HL-60/S4 (cell line): ENCODE data around the gene MYO1E.

Source experiments
- in situ Hi-C: fragments of 300-500 bp; cut with MboI; formaldehyde crosslinking; loops from 2 replicates; pipeline ENCODE4 v1.14.3; 2022; ENCODE audit warnings: low sequenced_read_pairs

MYO1E gene

GRCh38 chr15:59322056-59322759 lies 50.5 kb downstream of the MYO1E start:
- in situ Hi-C loops: no loop called here

DNA sequence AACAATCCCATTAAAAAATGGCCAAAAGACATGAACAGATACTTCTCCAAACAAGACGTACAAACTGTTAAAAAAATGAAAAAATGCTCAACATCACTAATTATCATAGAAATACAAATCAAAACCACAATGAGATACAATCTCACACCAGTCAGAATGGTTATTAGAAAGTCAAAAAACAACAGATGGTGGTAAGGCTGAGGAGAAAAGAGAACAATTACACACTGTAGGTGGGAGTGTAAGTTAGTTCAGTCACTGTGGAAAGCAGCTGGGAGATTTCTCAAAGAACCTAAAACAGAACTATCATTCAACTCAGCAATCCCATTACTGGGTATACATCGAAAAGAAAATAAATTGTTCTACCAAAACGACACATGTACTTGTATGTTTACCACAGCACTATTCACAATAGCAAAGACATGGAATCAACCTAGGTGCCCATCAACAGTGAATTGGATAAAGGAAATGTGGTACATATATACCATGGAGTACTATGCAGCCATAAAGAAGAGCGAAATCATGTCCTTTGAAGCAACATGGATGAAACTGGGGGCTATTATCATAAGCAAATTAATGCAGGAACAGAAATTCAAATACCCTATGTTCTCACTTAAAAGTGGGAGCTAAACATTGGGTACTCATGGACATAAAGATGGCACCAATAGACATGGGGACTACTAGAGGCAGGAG lies 51.5 kb downstream of the MYO1E start:
- in situ Hi-C loops: no loop called here

DNA sequence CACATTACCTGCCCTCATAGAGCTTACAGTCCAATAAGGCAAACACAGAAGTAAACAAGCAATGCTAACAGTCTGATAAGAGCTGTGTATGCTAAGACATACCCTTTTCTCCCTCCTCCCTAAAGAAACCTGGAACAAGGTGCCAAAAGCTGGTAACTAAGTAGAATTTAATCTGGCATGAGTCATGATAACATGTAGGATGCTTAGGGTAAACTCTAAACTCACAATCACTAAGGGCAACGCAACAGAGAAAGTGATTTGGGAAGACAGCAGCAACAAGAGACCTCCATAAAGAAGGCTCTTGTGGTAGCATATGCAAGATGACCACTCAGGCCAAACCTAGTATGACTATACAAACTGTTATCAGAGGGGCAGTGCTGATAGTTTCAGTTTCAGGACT lies 55.5 kb downstream of the MYO1E start:
- in situ Hi-C loops: no loop called here

GRCh38 chr15:59315914-59316451 lies 56.7 kb downstream of the MYO1E start:
- in situ Hi-C loops: no loop called here

GRCh38 chr15:59313641-59314332 lies 58.9 kb downstream of the MYO1E start:
- in situ Hi-C loops: no loop called here

- in situ Hi-C loops: no loop called here
Observed at GRCh38 chr15:59312205-59312604, 60.5 kb downstream of the MYO1E start.

GRCh38 chr15:59311195-59311594 lies 61.5 kb downstream of the MYO1E start:
- in situ Hi-C loops: no loop called here

- in situ Hi-C loops: no loop called here
Observed at GRCh38 chr15:59309405-59309804, 63.3 kb downstream of the MYO1E start.

DNA sequence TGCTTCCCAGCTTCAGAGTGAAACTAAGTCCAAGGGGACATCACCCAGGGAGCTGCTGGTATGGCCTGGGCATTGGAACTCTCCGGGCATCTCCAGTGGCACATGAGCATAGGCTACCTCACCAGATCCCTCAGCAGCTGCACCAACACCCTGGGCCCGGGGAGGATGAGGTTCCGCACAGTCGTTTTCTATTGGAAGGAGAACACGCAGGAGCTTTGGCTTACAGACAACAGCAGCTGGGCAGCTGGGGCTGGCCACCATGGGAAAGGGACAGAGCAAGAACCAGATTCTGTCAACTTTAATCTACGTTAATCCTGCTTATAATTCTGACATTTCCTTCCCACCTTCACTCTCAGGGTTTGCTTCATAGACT lies 65.5 kb downstream of the MYO1E start:
- in situ Hi-C loops: no loop called here

DNA sequence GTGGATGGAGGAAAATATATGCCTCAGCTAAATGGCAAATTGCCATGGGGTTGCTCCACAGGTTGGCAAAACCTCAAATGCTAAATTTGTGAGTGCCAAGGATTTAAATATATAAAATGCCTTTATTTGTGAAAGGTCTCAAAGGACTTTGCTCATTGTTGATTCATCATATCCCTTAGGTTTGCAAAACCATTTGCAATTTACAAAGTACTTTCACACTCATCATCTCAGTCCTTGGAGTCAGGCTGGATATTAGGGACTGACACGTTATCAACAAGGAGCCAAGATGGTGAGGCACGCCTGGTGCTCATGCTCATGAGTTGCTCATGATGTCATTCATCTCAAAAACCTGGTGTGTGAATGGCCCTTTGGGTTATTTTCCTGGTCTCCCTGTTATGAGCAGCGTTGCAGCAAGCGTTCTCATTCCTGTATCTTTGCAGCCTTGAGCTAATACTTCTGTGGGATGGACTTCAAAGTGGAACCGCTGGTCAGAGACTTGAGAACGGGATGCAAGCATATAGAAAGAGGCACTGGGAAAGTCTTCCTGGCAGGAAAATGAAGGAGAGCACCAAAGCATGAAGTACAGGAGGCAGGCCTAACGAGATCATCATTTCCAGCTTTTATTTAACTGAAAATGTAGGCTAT lies 66.0 kb downstream of the MYO1E start:
- in situ Hi-C loops: no loop called here

- in situ Hi-C loops: no loop called here
Observed at GRCh38 chr15:59304807-59305206, 67.9 kb downstream of the MYO1E start.

DNA sequence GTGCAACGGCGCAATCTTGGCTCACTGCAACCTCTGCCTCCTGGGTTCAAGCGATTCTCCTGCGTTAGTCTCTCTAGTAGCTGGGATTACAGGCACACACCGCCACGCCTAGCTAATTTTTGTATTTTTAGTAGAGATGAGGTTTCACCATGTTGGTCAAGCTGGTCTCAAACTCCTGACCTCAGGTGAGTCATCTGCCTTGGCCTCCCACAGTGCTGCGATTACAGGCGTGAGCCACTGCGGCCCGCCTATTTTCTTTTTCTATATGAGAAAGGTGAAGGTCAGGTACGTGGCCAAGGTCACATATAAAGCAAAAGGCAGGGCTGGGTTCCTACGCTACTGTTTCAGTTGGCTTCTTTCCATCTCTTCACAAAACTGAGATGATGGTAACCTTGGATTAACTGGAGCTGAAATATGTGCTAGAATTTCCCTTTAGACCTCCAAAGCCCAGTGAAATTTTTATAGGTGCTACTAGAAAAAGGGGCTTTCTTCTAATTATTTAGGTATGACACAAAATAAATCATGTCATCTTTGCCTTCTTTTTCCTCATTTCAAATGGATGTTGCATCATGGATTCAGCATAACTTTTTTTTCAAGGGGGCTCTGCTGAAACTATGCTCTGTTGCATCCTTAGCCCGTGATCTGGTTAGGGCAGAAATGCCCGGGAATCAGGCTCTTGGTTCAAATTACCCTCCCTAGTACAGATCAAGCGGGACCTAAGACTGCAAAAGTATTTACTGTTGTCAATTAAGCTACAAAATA lies 68.5 kb downstream of the MYO1E start:
- in situ Hi-C loops: no loop called here

- in situ Hi-C loops: no loop called here
Observed at GRCh38 chr15:59303633-59304032, 69.0 kb downstream of the MYO1E start.

- in situ Hi-C loops: no loop called here
Observed at GRCh38 chr15:59303136-59303535, 69.5 kb downstream of the MYO1E start.

GRCh38 chr15:59301527-59301926 lies 71.1 kb downstream of the MYO1E start:
- in situ Hi-C loops: no loop called here

DNA sequence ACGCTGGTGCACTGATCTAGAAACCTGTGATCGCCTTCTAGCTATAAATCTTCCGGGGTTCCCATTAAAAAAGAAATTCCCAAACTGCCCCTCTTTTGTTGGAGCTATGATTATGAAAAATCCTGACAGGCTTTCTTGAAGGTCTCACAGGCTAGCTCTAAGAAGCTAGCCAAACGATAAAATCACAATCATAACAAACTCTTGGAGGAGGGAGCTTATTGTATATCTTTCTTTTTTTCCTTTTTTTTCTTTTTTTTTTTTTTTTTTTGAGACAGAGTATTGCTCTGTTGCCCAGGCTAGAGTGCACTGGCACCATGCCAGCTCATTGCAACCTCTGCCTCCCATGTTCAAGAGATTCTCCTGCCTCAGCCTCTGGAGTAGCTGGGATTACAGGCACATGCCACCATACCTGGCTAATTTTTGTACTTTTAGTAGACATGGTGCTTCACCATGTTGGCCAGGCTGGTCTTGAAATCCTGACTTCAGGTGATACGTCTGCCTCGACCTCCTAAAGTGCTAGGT lies 72.0 kb downstream of the MYO1E start:
- in situ Hi-C loops: no loop called here

GRCh38 chr15:59299929-59300617 lies 72.6 kb downstream of the MYO1E start:
- in situ Hi-C loops: no loop called here

GRCh38 chr15:59298854-59299250 lies 73.8 kb downstream of the MYO1E start:
- in situ Hi-C loops: no loop called here

DNA sequence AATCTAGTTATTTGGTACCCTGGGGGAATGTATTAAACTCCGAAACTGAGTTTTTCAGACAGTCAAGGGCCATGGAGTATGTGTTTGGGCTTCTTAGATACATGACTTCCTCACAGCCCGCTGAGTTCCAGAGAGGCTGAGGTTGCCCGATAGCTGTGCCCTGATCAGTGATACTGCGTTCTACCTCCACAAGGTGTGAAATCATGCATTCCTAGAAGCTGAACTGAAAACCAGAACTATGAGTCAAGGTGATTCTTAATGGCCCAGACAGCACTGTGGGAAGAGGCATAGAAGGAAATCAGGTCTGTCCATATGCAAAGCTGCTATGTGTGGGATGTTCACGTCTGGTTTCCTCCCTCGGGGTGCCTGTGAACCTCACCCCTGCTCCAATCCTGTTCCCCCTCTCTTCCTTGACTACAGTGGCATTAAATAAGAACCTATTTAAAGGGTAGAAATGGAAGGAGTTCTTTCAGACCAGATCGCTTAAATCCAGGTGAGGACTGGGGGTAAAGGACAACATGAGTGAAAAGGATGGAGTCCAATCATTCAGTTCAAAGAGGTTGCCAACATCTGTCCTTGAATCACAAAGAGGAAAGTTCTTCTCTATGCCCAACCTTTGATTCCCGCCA lies 74.3 kb downstream of the MYO1E start:
- in situ Hi-C loops: no loop called here
